Fibroblast of the conjunctiva (primary cell): ENCODE results near the gene TMPO.
"Not testable (repeated sequence)": the region's sequence is repeated elsewhere in the genome, so short reads cannot be mapped to it uniquely, and the experiment has no call there.

Source experiments
- DNase-seq: peaks from one replicate; pipeline ENCODE4 v3.0.0-alpha.2; 2010; ENCODE audit warnings: low read depth

Gene TMPO

DNA sequence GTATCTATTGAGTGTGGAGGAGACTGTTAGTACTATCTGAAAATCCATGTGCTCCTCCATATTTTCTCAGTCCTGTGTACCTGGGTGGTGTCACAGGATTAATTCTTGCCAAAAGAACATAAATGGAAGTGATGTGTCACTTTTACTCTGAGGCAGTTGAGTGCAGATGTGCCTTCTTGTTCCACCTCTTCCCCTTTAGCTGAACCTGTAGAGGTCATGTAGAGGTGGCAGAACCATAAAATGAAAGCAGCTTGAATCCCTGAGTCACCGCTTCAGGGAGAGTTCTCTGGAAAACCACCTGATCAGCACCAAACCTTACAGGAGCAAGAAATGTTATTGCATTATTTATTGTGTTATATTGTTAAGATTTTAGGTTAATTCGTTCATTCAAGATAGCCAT lies 63.4 kb downstream of the TMPO start:
- DNase-seq, result no peak

GRCh38 chr12:98579347-98579746 lies 64.0 kb downstream of the TMPO start:
- no peak for DNase-seq

DNA sequence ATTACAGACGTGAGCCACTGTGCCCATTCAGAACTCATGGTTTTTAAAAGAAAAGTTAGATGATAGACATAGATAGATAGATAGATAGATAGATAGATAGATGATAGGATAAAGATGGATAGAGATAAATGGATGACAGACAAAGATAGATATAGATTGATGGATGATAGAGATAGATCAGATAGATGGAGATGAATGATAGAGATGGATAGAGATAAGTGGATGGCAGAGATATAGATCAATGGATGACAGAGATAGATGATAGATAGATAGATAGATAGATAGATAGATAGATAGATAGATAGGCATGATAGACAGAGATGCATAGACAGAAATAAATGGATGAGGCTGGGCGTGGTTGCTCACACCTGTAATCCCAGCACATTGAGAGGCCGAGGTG lies 64.4 kb downstream of the TMPO start:
- no peak for DNase-seq

DNA sequence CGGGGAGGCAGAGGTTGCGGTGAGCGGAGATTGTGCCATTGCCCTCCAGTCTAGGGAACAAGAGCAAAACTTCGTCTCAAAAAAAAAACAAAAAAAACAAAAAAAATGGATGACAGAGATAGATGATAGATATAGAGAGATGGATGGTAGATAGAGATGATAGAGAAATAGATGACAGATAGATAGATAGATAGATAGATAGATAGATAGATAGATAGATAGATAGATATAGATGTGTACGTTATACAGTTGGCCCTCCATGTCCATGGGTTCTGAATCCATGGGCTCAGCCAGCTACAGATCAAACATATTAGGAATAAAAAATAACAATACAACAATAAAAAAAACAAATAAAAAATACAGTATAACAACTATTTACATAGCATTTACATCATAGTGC lies 65.3 kb downstream of the TMPO start:
- no peak for DNase-seq

DNA sequence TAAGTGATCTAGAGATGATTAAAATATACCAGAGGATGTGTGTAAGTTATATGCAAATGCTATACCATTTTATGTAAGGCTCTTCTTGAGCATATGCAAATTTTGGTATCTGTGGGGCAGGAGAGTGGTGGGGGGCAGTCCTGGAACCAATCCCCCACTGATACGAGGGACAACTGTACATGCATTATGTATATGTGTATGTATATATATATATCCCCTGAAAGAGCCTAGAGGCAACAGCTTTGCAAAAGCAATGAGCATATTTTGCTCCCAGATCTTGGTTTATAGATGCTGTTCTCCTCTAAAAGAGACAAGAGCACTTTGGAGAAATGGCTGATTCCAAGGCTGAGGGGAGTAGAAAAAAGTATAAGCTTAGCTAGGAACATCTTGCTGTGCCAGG lies 65.7 kb downstream of the TMPO start:
- DNase-seq, result no peak

GRCh38 chr12:98582093-98582492 lies 66.7 kb downstream of the TMPO start:
- no peak for DNase-seq

GRCh38 chr12:98587084-98587483 lies 71.7 kb downstream of the TMPO start:
- no peak for DNase-seq

GRCh38 chr12:98591209-98591608 lies 75.8 kb downstream of the TMPO start:
- DNase-seq, result no peak

GRCh38 chr12:98592825-98593322 lies 77.5 kb downstream of the TMPO start:
- no peak for DNase-seq

- peak; percentile 98 for DNase-seq
These were observed 78.1 kb downstream of the TMPO start, which contains the start of gene SLC25A3 for GRCh38 chr12:98593351-98594049. Gene SLC25A3, plus strand, starts transcription at chr12:98593686. Its CDS starts 293 bp downstream, at chr12:98593979.

DNA sequence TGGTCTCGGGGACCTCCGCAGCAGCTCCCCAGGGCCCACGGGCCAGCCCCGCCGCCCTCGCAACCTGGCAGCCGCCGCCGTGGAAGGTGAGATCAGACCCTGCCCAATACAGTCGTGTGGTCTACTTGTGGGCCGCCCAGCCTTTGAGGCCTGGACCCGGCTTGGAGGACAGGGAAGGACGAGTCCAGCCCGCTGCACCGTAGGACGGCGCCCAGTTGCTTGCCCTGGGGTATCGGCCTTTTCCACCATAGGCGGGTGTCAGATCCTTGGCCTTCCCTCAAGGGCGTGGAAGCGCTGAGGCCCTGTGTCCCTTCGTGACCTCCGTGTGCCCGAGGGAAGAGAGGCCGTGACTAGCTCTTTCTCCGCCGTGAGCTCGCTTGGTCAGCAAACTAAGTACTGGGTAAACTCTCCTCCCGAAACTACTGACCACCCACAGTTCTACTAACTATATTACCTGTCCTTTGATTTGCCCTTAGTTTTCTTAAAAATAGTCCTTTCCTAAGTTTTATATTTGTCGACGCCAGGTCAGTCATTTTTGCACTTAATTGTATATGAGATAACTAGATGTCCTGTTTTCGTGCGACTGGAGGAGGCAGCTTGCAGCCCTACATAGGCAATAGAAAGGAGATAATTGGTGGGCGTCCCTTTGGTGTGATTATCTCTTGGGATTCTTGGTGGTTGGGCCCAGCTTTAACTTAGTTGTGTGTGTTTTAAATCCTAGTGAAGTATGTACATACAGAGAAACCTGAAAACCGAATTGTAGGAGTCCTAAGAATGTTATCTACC lies 78.9 kb downstream of the TMPO start:
- no peak for DNase-seq

- DNase-seq, result peak; percentile 22
These were observed 80.0 kb downstream of the TMPO start for GRCh38 chr12:98595243-98595988.

DNA sequence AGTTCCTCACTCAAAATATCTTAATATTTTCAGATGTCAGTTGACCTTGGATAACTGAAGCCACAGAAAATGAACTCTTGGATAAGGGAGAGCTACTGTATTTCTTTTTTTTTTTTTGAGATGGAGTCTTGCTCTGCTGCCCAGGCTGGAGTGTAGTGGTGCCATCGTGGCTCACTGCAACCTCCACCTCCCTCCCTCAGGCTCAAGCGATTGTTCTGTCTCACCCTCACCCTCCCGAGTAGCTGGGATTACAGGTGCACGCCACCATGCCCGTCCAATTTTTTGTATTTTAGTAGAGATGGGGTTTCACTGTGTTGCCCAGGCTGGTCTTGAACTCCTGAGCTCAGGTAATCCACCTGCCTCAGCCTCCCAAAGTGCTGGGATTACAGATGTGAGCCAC lies 81.9 kb downstream of the TMPO start:
- not testable (repeated sequence) for DNase-seq
